ENCODE measurements around the gene ZBTB47.

ZBTB47 gene

GRCh38 chr3:42666577-42666998 lies 13.1 kb downstream of the ZBTB47 start:
- DNase-seq = no peak

- DNase-seq = no peak
Measured at GRCh38 chr3:42667096-42667522, 13.6 kb downstream of the ZBTB47 start.

GRCh38 chr3:42667523-42668412 lies 14.3 kb downstream of the ZBTB47 start:
- no peak for DNase-seq

- no peak for DNase-seq
Measured at GRCh38 chr3:42668413-42668760, 14.9 kb downstream of the ZBTB47 start.

- DNase-seq = no peak
Measured at GRCh38 chr3:42668793-42669217, 15.3 kb downstream of the ZBTB47 start.

GRCh38 chr3:42670051-42670576 lies 16.6 kb downstream of the ZBTB47 start:
- no peak for DNase-seq

DNA sequence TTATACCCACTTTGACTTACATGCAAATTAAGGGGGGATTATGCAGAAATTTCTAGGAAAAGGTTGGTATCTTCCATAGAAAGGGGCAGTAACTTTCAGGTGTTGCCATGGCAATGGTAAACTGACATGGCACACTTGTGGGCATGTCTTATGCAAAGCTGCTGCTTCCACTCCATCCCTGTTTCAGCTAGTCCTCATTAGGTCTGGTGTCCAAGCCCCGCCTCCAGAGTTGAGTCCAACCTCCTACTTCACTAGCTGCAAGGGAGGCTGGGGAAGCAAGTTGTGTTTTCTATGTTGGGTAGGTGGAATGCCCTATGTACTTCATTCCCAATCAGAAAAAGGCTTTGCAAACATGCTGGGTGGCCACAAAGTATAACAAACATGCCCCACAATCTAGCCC lies 17.2 kb downstream of the ZBTB47 start:
- DNase-seq = no peak

GRCh38 chr3:42672515-42672914 lies 19.0 kb downstream of the ZBTB47 start:
- DNase-seq = no peak

GRCh38 chr3:42673082-42673481 lies 19.6 kb downstream of the ZBTB47 start:
- no peak for DNase-seq

DNA sequence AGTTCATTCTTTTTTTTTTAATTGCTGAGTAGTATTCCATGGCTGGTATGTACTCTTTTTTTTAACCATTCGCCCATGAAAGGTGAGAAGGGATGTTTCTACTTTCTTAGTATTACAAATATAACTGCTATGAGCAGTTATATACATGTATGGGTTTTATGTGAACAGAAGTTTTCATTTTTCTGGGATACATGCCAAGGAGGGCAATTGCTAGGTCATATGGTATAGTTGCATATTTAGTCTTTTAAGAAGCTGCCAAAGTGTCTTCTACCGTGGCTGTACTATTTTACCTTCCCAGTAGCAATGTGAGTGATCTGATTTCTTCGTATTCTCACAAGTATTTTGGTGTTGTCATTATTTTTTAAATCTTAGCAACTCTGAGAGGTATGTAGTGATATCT lies 20.6 kb downstream of the ZBTB47 start:
- DNase-seq = no peak

- no peak for DNase-seq
Measured at GRCh38 chr3:42675909-42676308, 22.4 kb downstream of the ZBTB47 start.

DNA sequence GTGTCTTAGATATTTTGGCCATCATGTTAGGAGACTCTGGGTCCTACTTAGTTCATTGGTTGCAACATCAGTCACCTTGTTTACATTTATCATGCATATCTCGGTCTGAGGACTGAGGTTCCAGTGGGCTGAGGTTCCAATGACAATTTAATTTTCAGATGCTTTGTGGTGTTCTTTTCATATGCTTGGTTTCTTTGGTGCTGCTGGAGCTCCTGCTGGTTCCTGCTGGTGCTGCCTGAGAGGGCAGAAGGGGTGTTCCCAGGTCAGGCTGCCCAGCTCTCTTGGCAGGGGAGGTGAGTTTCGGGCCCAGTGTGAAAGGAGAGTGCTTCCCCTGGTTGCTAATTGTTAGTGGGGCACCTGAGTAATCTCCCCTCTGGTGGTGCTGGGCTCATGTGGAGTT lies 24.9 kb downstream of the ZBTB47 start:
- no peak for DNase-seq

DNA sequence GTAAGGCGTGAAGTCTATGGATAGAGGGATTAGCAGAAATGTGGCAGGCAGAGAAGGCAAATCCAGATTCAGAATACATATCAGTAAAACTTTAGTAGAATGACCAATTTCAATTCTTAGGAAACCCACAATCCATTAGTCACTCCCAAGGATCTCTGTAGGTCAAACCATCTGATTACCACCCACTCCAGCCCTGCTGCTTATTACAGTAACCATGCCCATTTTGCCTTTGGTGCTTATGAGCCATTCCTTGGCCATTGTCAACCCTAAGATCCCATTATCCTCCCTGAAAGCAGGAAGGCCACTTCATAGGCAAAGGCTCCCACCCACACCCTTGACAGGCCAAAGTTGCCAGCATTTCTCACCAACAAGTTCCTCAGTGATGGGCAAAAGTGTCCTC lies 26.8 kb downstream of the ZBTB47 start:
- DNase-seq = no peak

GRCh38 chr3:42680806-42681205 lies 27.3 kb downstream of the ZBTB47 start:
- no peak for DNase-seq

DNA sequence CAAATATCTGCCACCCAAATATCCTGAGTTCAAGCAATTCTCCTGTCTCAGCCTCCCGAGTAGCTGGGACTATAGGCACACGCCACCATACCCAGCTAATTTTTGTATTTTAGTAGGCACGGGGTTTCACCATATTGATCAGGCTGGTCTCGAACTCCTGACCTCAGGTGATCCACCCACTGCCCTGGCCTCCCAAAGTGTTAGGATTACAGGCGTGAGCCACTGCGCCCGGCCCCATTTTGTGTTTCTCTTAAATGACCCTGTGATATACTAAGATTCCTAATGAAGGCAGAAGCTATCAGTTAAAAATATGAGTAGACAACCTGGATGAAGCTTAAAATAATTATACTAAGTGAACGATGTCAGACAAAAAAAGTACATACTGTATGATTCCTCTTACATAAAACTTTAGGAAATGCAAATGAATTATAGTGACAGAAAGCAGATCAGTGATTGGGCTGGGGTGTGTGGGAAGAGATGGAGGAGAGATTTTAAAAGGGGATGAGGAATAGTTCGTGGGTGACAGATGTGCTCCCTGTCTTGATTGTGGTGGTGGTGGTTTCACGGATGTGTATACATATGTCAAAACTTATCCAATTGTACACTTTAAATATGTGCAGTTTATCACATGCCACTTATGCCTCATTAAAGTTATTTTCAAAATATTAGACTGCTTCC lies 28.0 kb downstream of the ZBTB47 start:
- no peak for DNase-seq

- no peak for DNase-seq
Measured at GRCh38 chr3:42682301-42683070, 29.0 kb downstream of the ZBTB47 start.

DNA sequence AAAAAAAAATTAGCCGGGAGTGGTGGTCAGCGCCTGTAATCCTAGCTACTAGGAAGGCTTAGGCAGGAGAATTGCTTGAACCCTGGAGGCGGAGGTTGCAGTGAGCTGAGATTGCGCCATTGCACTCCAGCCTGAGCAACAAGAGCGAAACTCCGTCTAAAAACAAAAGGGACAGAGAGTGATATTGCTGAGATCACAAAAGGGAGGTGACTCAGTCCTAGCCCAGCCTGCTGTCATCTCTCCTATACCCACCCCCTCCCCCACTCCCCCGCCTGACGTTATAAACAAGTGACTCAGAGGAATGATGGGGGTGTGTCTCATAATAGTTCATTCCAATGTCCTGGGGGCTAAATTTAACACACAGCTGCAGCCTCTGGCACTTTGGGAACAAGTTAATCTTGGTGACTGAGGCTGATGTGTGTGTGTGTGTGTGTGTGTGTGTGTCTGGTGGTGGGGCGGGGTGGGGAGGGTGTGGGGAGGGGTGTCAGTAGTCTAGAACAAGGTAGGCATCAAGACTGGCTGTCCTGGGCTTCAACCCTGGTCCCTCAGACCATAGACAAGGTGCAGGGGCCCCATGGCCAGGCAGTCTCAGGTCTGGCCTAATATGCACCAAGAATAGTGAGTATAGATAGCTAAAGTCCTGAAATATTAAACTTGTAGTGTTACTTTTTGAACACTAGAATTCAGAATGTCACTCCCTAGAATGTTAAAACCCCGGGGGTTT lies 30.5 kb downstream of the ZBTB47 start:
- DNase-seq = no peak

GRCh38 chr3:42684632-42685362 lies 31.3 kb downstream of the ZBTB47 start:
- DNase-seq = no peak

GRCh38 chr3:42685363-42685881 lies 31.9 kb downstream of the ZBTB47 start, which contains the start of gene KLHL40:
KLHL40 (plus strand) TSS chr3:42685537; CDS start chr3:42685619, 82 bp downstream.
- DNase-seq = no peak

DNA sequence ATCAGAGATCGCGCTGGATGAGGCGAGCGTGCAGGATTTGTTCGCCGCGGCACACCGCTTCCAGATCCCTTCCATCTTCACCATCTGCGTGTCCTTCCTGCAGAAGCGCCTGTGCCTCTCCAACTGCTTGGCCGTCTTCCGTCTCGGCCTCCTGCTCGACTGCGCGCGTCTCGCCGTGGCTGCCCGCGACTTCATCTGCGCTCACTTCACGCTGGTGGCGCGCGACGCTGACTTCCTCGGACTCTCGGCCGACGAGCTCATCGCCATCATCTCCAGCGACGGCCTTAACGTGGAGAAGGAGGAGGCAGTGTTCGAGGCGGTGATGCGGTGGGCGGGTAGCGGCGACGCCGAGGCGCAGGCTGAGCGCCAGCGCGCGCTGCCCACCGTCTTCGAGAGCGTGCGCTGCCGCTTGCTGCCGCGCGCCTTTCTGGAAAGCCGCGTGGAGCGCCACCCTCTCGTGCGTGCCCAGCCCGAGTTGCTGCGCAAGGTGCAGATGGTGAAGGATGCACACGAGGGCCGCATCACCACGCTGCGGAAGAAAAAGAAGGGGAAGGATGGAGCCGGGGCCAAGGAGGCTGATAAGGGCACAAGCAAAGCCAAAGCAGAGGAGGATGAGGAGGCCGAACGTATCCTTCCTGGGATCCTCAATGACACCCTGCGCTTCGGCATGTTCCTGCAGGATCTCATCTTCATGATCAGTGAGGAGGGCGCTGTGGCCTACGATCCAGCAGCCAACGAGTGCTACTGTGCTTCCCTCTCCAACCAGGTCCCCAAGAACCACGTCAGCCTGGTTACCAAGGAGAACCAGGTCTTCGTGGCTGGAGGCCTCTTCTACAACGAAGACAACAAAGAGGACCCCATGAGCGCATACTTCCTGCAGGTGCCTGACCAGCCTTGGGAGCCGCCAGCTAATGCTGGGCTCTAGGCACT lies 32.7 kb downstream of the ZBTB47 start:
- no peak for DNase-seq
